ENCODE data around the gene ARHGEF19. TPM values are rescaled to one million over a fixed set of nuclear protein-coding genes. Genes with fewer than 3 reads are reported as not detected.
A peak's percentile ranks its signal among the peaks of the same experiment; 100 is the strongest.

The ARHGEF19 gene
- polyA plus RNA-seq, 4 donors, result 16.7 to 28.3 (median 23.0) TPM

- DNase-seq (ENCODE audit: low read depth in 4 of 4, low spot score in 2 of 4), result no peak
Observed at GRCh38 chr1:16186655-16187235, 25.7 kb downstream of the ARHGEF19 start.

GRCh38 chr1:16184557-16185303 lies 27.7 kb downstream of the ARHGEF19 start:
- no peak for DNase-seq (ENCODE audit: low read depth in 4 of 4, low spot score in 2 of 4)

GRCh38 chr1:16183765-16184556 lies 28.5 kb downstream of the ARHGEF19 start:
- no peak for DNase-seq (ENCODE audit: low read depth in 4 of 4, low spot score in 2 of 4)

GRCh38 chr1:16183179-16183578 lies 29.3 kb downstream of the ARHGEF19 start:
- no peak for DNase-seq (ENCODE audit: low read depth in 4 of 4, low spot score in 2 of 4)

DNA sequence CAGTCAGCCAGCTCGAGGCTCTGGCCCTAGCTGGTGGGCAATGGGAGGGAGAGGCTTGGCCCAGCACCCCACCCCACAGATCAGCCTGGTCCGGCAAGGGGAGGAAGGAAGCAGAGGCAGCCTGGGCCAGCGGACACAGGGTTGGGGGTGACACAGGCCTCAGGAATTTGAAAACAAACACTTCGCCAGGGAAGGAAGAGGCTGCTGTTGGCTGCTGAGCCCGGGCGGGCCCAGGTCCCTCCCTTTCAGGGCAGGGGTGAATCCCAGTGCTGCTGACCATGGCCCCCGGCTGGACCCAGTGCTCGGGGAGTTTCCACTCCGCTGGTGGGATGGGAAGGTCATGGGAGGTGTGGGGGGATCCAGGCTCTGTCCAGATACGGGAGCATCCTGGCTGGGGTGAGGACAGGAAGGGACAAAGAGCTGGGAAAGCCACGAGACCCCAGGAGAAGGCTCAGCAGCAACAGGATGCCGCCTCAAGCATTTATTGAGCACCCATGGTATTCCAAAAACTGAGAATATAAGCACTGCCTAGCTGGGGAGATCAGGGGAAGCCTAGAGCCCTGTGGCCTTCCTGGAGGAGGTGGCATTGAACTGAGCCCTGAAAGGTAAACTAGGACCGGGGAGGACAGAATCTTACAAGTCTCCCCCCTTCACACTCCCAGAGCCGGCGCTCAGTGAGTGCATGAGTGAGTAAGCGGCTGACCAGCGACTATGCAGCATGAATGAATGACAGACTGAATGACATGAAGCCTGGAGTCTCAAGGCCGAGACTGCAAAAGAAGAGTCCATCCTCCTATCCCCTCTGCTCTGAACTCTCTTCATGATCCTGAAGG lies 30.3 kb downstream of the ARHGEF19 start:
- DNase-seq (ENCODE audit: low read depth in 4 of 4, low spot score in 2 of 4), result peak in 2 of 4 donors; percentile 74 to 76

DNA sequence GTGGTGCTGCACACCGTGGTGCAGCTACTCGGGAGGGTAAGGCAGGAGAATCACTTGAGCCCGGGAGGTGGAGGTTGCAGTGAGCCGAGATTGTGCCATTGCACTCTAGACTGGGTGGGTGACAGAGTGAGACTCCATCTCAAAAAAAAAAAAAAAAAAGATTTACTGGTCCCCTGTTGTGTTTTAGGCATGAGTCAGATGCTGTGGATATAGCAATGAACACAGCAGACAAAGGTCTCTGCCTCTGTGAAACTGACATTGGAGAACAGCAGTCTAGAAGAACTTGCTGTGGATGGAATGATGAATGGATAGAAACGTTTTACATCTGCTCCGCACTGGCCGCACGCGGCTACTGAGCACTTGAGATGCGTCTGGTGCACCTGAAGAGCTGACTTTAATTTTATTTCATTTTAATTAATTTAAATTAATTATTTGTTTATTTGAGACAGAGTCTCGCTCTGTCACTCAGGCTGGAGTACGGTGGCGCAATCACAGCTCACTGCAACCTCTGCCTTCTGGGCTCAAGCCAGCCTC lies 32.1 kb downstream of the ARHGEF19 start:
- DNase-seq (ENCODE audit: low read depth in 4 of 4, low spot score in 2 of 4), result no peak

DNA sequence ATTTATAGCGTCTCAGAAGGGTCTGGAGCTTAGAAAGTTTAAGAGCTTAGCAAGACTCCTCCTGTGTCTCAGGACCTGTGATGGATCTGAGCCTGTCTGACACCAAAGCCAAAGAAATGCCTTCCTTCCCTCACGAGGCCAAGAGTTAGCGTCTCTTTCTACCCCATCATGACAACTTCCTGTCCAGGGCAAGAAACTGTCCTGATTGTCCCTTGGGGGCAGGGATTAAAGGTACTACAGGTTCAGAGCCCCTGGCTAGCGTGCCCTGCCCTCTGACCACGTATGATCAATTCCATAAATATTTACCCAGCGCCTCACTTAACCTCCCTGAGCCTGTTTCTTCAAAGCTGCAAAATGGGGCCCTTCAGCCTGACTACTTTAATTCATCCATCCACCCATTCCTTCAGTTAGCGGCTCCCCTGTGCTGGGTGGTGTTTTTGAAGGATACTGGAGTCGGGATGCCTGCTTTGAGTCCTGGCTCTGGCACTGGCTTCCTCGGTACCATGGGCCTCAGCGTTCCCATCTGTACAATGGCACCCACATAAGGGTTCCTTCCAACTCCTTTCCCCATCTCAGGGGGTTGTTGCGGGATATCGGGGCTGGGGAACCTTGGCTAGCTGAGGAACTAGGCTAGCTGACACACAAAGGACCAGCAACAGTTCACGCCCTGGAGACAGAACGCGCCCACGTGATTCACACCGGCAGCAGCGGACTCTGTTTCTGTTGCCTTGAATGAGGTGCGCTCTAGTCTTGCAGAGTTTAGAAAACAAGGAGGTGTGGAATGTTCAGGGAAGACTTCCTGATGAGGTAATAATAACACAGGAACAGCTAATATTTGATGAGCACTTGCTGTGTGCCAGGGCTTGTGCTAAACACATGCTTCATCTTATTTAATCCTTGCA lies 33.6 kb downstream of the ARHGEF19 start:
- no peak for DNase-seq (ENCODE audit: low read depth in 4 of 4, low spot score in 2 of 4)

GRCh38 chr1:16177306-16177705 lies 35.1 kb downstream of the ARHGEF19 start:
- no peak for DNase-seq (ENCODE audit: low read depth in 4 of 4, low spot score in 2 of 4)

DNA sequence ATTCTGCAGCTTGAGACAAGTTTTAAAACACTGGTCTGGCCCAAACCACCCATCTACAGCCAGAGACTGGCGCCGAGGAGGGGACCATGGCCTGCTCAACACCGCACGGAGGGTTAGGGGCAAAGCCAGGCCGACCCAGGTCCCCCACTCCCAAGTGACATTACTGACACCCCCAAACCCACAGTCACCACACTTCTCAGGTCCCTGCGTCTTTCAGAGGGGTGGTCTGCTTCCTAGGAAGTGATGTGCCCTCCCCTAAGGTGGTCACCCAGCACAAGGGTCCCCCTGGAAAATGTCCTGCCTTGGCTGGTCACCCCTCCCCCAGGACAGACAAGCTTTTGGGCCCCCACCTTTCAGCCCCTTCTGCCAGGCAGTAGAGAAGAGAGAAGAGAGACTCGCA lies 35.8 kb downstream of the ARHGEF19 start:
- no peak for DNase-seq (ENCODE audit: low read depth in 4 of 4, low spot score in 2 of 4)

- peak in 1 of 4 donors; percentile 82 for DNase-seq (ENCODE audit: low read depth in 4 of 4, low spot score in 2 of 4)
Observed at GRCh38 chr1:16175610-16176553, 36.6 kb downstream of the ARHGEF19 start.

GRCh38 chr1:16174886-16175598 lies 37.4 kb downstream of the ARHGEF19 start:
- no peak for DNase-seq (ENCODE audit: low read depth in 4 of 4, low spot score in 2 of 4)

DNA sequence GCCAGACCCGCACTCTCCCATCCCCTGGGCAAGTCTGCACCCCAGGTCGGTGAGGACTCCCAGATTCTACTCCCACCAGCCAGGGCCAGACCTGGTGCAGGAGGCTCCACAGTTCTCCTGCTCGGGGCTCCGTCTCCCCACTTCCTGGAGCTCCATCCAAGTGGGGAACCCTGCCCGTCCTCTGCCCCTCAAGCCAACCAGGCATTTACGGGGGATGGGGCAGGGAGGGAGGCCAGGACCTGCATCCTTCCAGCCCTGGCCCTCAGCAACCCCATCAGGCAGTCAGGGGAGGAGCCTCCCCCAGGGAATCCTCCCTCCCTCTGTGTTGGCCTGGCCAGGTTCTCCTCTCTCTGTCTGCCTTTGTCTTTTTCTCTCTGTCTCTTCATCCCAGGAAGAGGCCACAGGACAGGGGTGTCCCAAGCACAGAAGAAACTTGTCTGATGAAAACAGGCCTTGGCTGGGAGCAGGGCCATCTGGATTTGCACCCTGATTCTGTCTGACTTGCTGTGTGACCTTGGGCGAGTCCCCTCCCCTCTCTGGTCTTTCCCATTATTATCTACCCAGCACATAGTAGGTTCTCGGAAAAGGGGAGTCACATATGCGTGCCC lies 38.1 kb downstream of the ARHGEF19 start:
- DNase-seq (ENCODE audit: low read depth in 4 of 4, low spot score in 2 of 4), result no peak

DNA sequence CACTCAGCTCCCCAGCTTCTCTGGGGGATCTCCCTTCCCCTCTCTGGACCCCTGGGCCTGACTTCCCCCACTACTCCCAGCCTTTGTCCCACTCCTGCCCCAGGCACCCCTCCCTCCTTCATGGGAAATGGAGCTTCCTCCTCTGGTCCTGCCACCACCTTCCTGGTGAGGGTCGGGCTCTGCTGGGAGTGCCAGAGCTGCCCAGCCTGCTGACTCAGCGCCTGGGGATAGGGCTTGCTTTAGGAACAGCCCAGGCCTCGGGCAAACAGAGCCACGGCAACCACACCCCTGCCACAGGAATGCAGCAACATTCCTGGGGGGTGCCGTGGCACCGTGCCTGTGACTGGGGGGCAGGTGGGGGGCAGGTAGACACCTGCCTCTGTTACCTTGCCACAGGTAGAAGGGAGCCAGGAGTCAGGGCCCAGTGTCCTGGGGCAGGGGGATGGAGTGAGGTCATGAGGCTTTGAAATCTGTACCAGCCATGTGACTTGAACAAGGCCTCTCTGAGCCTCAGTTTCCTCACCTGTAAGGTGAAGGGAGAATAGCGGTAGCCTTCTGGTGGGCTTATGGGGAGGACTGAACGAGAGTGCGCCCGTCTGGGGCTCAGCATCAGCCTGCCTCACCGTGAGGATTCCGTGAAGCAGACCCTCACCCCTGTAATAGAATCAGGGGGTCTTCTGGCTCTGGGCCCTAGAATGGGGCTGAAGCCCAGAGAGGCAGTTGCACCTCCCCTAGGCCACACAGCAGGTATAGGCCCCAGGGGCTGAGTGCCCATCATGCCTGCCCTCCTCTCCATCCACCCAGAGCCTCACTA lies 38.8 kb downstream of the ARHGEF19 start:
- DNase-seq (ENCODE audit: low read depth in 4 of 4, low spot score in 2 of 4), result no peak

GRCh38 chr1:16172964-16173446 lies 39.4 kb downstream of the ARHGEF19 start:
- DNase-seq (ENCODE audit: low read depth in 4 of 4, low spot score in 2 of 4), result no peak

DNA sequence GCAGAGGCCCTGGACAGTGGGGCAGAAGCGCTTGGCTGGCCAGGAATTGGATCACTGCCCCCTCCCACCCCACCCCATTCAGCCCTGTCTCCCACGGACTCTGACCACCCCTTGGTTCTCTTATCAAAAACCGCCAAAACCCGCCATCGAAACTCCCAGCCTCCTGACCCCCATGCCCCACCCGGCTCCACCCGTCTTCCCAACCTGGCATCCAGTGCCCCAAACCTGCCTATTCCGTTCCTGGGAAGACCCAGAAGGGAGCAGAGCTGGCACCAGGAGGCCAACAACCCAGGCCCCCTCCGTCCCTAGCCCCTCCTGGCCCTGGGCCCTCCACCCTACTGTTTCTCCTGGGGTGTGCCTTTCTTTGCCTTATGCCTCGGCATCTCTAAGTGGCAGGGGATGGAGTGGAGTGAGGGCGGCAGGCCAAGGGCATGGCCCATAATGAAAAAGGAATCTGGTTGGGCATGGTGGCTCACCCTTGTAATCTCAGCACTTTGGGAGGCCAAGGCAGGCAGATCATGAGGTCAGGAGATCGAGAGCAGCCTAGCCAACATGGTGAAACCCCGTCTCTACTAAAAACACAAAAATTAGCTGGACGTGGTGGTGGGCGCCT lies 40.1 kb downstream of the ARHGEF19 start:
- DNase-seq (ENCODE audit: low read depth in 4 of 4, low spot score in 2 of 4), result no peak
